Choroid plexus epithelial cell (primary cell): Measurements from ENCODE around the gene CDH2.
A peak's percentile ranks its signal among the peaks of the same experiment; 100 is the strongest.

ENCODE experiments used
- DNase-seq: peaks from one replicate; pipeline ENCODE4 v3.0.0-alpha.2; 2010; ENCODE audit warnings: low read depth
- H3K4me3 ChIP-seq: 2 replicates; pipeline ENCODE4 v1.5.1; 2011; ENCODE audit warnings: low read depth, mild to moderate bottlenecking, control low read depth, low read length, moderate library complexity
- CTCF ChIP-seq: conservative IDR thresholded peaks from 2 replicates; pipeline ENCODE4 v1.5.1; 2011; ENCODE audit warnings: low read depth, mild to moderate bottlenecking, control low read depth, inconsistent platforms, low read length, moderate library complexity

Gene CDH2

GRCh38 chr18:27994571-27994970 is 182.4 kb downstream of the CDH2 start:
- no peak overlapping the region for H3K4me3 ChIP-seq
- no peak for TF ChIP-seq CTCF
- no peak for DNase-seq

GRCh38 chr18:27991391-27991790 is 185.5 kb downstream of the CDH2 start:
- TF ChIP-seq CTCF: no peak
- peak; percentile 6 for DNase-seq
- no peak overlapping the region for H3K4me3 ChIP-seq

GRCh38 chr18:27985832-27986231 is 191.1 kb downstream of the CDH2 start:
- H3K4me3 ChIP-seq: no peak overlapping the region
- DNase-seq: no peak
- no peak for TF ChIP-seq CTCF

- no peak for TF ChIP-seq CTCF
- DNase-seq: no peak
- H3K4me3 ChIP-seq: no peak overlapping the region
Observed at GRCh38 chr18:27983780-27984179, 193.2 kb downstream of the CDH2 start.

GRCh38 chr18:27976806-27977408 is 200.0 kb downstream of the CDH2 start:
- no peak for DNase-seq
- H3K4me3 ChIP-seq: no peak overlapping the region
- TF ChIP-seq CTCF: no peak

- H3K4me3 ChIP-seq: no peak overlapping the region
- no peak for TF ChIP-seq CTCF
Observed at GRCh38 chr18:27970321-27970720, 206.6 kb downstream of the CDH2 start.

GRCh38 chr18:27969206-27969605 is 207.7 kb downstream of the CDH2 start:
- no peak overlapping the region for H3K4me3 ChIP-seq
- no peak for DNase-seq
- no peak for TF ChIP-seq CTCF

More at GRCh38 chr18:27970321-27970720, 206.6 kb downstream of the CDH2 start:
- no peak for DNase-seq
